Activated T-helper 17 cell treated with anti-CD3 and anti-CD28 coated beads, Interleukin-2, amount 50 U/mL, for 72 hours (primary cell): ENCODE results near the gene KCNQ1. TPM values are rescaled to one million over a fixed set of nuclear protein-coding genes. Genes with fewer than 3 reads are reported as not detected.
A peak's percentile ranks its signal among the peaks of the same experiment; 100 is the strongest.
"Not testable (repeated sequence)": the region's sequence is repeated elsewhere in the genome, so short reads cannot be mapped to it uniquely, and the experiment has no call there.

ENCODE experiments used
- ATAC-seq: fragments of 150-1000 bp; cut with Tn5 transposase; replicated peaks from 2 replicates; pipeline ENCODE4 v1.10.0; 2021; ENCODE audit warnings: mild to moderate bottlenecking, moderate library complexity
- H3K27ac Mint-ChIP-seq: one replicate; pipeline ENCODE4 v1.8.0; 2022; ENCODE audit warnings: mixed read lengths
- H3K27me3 Mint-ChIP-seq: one replicate; pipeline ENCODE4 v1.8.0; 2022; ENCODE audit warnings: mixed read lengths
- H3K36me3 Mint-ChIP-seq: one replicate; pipeline ENCODE4 v1.8.0; 2022; ENCODE audit warnings: low read depth, mild to moderate bottlenecking, mixed read lengths
- H3K4me1 Mint-ChIP-seq: one replicate; pipeline ENCODE4 v1.8.0; 2022; ENCODE audit warnings: mixed read lengths
- H3K4me3 Mint-ChIP-seq: one replicate; pipeline ENCODE4 v1.8.0; 2022; ENCODE audit warnings: mild to moderate bottlenecking, mixed read lengths
- H3K9me3 Mint-ChIP-seq: one replicate; pipeline ENCODE4 v1.8.0; 2022; ENCODE audit warnings: mixed read lengths
- total RNA-seq, 2 donors: library from RNA; stranded (reverse); gene quantifications; one replicate each; pipeline ENCODE4 v1.2.3, GENCODE V29; 2022

Gene KCNQ1
- total RNA-seq, 2 donors from 2014 or later = 7.0 to 9.7 TPM

DNA sequence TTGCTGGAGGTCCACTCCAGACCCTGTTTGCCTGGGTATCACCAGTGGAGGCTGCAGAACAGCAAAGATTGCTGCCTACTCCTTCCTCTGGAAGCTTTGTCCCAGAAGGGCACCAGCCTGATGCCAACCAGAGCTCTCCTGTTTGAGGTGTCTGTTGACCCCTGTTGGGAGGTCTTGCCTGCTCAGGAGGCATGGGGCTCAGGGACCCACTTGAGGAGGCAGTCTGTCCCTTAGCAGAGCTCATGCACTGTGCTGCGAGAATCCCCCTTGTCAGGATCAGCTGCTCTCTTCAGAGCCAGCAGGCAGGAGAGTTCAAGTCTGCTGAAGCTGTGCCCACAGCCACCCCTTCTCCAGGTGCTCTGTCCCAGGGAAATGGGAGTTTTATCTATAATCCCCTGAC lies 53.1 kb downstream of the KCNQ1 start:
- ATAC-seq, H3K27me3 Mint-ChIP-seq, H3K27ac Mint-ChIP-seq, H3K36me3 Mint-ChIP-seq, H3K4me1 Mint-ChIP-seq, H3K4me3 Mint-ChIP-seq: not testable (repeated sequence)
- peaks cover 25% of the 10 kb centered on the region for H3K9me3 Mint-ChIP-seq

DNA sequence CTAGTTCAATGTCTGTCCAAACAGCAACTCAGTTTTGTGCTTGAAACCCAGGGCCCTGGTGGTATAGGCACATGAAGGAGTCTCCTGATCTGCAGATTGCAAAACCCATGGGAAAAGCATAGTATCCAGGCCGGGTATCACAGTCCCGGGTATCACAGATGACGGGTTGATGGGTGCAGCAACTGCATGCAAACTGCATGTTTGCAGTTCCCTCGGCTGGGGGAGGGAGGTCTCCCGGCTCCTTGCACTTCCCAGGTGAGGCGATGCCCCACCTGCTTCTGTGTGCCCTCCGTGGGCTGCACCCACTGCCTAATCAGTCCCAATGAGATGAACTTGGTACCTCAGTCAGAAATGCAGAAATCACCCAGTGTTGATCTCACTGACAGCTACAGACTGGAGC lies 53.9 kb downstream of the KCNQ1 start:
- H3K27me3 Mint-ChIP-seq = peaks cover 4% of the 10 kb centered on the region
- H3K4me3 Mint-ChIP-seq = no peak overlapping the region
- no peak overlapping the region for H3K27ac Mint-ChIP-seq
- ATAC-seq = no peak
- peaks cover 9% of the 10 kb centered on the region for H3K36me3 Mint-ChIP-seq
- peaks cover 25% of the 10 kb centered on the region for H3K9me3 Mint-ChIP-seq
- H3K4me1 Mint-ChIP-seq = peaks cover 6% of the 10 kb centered on the region

DNA sequence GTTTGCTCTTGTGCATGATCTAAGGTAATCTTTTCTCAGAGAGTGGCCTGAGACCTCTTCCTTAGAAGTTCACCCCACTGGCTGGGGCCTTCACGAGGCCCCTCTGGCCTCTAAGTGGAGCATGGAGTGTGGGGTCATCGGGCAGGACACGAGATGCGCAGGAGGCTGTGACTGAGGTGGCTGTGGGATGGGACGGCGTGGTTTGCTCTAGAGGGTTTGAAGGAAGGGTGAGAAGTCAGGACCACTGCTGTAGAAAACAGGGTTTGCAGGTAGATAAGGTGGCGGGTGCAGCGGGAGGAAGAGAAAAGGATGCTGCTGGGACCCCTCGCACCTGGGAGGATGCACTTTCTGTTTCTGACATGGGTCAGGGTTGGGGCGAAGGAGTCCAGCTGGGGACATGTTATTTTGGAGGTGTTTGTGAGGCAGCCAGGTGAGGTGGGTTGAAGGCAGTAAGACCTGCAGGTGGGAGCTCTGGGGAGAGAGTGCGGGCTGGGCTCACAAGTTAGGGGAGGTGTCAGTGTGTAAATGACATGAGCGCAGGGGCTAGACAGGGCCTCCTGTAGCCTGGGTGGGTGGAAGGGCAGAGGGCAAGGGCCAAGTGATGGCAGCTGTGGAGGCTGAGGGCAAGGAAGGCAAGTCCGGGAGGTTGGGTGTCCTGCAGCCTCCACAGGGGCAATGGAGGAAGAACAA lies 62.5 kb downstream of the KCNQ1 start:
- no peak for ATAC-seq
- Mint-ChIP-seq H3K36me3 (no peaks in the 10 kb centered on the region), H3K4me1 (peaks cover 9% of the 10 kb centered on the region), H3K4me3 (no peak overlapping the region), H3K27me3 (no peaks in the 10 kb centered on the region), H3K27ac (no peak overlapping the region), H3K9me3 (no peaks in the 10 kb centered on the region)

DNA sequence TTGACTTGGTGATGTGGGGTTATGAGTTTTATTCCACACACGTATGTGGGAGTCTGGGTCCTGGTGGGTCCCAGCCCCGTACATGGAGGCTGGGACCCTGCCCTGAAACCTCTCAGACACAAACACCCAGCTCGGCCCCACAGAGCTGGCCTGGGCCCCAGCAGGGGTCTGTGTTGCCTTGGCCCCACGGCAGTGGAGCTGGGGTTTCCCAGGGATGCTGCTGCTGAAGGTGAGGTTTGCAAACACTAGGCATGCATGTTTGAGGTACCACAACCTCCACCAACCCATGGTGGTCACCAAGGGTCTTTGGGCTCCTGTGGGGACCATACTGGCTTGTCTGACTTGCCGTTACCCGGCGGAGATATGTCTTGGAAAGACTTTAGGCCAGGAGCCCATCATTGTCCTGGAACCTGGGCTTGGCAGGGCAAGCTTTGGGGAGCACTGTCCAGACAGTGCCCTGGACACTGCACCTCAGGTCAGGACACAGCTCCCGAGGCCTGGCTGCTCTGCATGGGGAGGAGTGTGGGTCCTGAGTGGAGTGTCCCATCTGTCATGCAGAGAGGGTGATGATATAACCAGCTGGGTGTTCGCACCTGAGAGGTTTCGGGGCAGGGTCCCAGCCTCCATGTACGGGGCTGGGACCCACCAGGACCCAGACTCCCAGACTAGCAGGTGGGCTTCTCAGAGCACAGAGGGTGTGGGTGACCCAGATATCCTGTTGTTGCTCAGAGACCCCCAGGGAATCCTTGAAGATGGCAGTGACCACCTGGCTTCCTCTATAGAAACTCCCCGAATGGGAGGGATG lies 63.3 kb downstream of the KCNQ1 start:
- peaks cover 9% of the 10 kb centered on the region for H3K4me1 Mint-ChIP-seq
- H3K36me3 Mint-ChIP-seq = no peaks in the 10 kb centered on the region
- H3K4me3 Mint-ChIP-seq = no peak overlapping the region
- H3K27ac Mint-ChIP-seq = peak overlapping the region; percentile 54
- no peak for ATAC-seq
- H3K9me3 Mint-ChIP-seq = no peaks in the 10 kb centered on the region
- no peaks in the 10 kb centered on the region for H3K27me3 Mint-ChIP-seq

DNA sequence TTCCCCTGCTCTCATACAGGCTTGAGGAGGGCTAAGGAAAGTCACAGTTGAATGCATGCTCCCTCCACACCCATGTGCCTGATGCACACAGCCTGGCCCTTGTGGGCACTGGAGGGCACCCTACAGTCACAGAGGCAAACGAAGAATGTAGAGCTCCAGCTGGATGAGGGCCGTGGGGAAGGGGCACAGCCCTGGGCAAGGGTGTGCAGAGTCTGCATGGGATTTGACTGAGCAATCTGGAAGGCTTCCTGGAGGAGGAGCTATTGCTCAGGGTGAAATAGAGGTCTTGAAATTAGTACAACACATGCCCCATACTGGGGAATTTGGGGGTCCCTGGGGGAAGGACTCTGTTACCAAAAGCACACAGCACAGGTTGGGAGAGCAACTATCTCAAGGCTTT lies 64.0 kb downstream of the KCNQ1 start:
- no peak for ATAC-seq

DNA sequence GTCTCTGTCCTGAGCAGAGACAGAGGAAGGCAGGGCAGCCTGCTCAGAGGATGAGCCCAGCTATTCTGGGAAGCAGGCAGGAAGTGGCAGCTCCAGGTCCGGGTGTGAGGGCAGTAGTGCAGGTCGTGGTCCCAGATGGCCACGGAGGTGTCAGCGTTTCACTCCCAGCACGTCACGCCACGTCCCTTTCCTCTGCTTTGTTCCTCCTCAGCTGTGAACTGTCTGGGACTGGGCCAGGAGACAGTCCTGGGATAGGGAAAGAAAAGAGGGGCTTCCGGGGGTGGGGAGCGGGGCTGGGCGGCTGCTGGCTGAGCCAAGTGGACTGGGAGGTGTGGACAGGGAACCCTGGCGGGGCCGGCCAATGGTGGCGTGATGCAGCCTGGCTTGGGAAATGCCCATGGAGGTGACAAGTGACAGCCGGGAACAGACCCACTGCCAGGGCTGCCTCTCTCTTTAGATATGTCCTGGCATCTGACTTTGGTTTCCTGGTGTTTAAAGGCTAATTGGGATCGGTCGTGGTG lies 64.7 kb downstream of the KCNQ1 start:
- Mint-ChIP-seq H3K36me3 (no peaks in the 10 kb centered on the region), H3K4me3 (no peak overlapping the region), H3K9me3 (no peaks in the 10 kb centered on the region), H3K4me1 (peaks cover 9% of the 10 kb centered on the region), H3K27ac (no peak overlapping the region), H3K27me3 (no peaks in the 10 kb centered on the region)
- ATAC-seq = no peak

More for the DNA sequence above, 64.0 kb downstream of the KCNQ1 start:
- no peaks in the 10 kb centered on the region for H3K27me3 Mint-ChIP-seq
- peaks cover 9% of the 10 kb centered on the region for H3K4me1 Mint-ChIP-seq
- no peaks in the 10 kb centered on the region for H3K36me3 Mint-ChIP-seq
- no peaks in the 10 kb centered on the region for H3K9me3 Mint-ChIP-seq
- peak overlapping the region; percentile 54 for H3K27ac Mint-ChIP-seq
- H3K4me3 Mint-ChIP-seq = no peak overlapping the region

DNA sequence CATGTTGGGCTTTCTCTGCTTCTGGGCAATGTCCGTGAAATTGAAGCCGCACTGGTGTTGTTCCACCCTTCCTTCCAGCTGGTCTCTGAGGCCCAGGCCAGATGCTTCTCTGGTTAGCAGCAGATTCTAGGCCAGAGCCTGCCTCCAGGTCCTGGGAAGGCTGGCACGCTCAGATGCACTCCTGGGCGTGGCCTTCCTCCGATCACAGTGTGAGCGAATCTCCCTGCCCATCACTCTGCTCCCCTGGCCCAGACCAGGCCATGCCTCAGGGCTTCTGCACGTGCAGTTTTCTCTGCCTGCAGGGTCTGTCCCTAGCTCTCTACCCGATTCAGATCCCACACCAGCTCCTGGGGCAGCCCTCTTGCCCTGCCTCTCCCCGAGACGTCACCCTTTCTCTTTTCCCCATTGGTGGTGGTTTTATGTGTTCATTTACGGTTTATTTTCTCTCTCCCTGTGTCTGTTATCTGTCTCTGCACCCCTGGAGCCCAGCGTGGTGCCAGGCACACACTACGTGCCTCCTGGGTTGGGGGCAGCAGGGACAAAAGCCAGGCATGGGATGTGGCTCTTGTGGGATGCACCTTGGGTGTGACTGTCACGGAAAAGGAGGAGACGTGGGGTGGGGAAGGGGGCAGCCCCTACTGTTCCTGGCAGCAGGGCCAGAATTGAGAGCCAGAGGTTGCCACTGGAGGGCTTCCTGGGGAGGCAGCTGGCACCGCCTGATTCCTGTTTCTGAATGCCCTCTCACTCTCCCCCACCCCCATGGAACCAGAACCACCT lies 66.0 kb downstream of the KCNQ1 start:
- Mint-ChIP-seq H3K4me1 (peaks cover 9% of the 10 kb centered on the region), H3K4me3 (no peak overlapping the region), H3K27ac (peak overlapping the region; percentile 80), H3K36me3 (no peaks in the 10 kb centered on the region), H3K9me3 (no peaks in the 10 kb centered on the region), H3K27me3 (no peaks in the 10 kb centered on the region)
- ATAC-seq = no peak

DNA sequence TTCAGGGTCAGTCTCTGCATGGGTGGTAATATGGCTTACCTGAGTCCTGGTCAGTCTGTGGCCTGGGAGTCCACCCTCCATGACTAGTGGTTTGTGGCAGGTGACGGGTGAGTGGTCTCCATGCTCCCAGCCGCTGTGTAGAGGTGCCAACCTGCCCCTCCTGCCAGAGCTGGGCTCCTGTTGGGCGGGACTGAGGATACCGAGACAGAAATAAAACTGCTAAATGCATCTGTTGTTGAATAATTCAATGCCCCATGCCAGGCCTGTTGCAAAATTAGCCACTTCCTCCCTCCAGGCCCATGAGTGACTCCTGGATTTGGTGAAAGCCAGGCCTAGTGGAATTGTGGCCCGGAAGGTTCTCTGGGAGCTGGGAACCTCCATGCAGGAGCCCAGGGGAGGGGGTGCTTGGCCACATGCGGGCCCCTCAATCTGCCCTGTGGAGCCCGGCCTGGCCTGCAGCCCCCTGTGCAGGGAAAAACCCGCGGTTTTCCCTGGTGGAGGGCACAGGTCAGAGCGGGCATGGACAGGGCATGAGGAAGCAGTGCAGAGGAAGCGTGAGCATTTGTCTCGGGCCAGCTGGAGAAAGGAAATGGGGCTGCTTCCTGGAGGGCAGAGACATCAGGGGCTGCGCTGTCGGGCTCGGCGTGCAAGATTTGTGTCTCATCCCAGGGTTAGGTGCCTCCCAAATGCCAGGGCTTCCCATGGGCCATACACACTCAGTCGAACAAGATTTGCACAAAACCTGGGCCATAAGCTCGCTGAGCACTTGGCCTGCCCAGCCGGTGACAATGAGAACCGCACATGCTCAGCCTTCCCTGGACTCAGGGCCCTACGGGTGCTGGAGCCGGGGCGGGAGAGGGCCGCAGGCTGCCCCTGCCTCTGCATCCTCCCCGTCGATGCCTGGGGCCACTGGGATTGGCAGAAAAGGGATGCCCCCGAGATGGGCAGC lies 66.9 kb downstream of the KCNQ1 start:
- H3K9me3 Mint-ChIP-seq = no peaks in the 10 kb centered on the region
- no peak overlapping the region for H3K27ac Mint-ChIP-seq
- no peaks in the 10 kb centered on the region for H3K27me3 Mint-ChIP-seq
- no peak overlapping the region for H3K4me3 Mint-ChIP-seq
- no peak for ATAC-seq
- H3K4me1 Mint-ChIP-seq = peaks cover 9% of the 10 kb centered on the region
- H3K36me3 Mint-ChIP-seq = no peaks in the 10 kb centered on the region

DNA sequence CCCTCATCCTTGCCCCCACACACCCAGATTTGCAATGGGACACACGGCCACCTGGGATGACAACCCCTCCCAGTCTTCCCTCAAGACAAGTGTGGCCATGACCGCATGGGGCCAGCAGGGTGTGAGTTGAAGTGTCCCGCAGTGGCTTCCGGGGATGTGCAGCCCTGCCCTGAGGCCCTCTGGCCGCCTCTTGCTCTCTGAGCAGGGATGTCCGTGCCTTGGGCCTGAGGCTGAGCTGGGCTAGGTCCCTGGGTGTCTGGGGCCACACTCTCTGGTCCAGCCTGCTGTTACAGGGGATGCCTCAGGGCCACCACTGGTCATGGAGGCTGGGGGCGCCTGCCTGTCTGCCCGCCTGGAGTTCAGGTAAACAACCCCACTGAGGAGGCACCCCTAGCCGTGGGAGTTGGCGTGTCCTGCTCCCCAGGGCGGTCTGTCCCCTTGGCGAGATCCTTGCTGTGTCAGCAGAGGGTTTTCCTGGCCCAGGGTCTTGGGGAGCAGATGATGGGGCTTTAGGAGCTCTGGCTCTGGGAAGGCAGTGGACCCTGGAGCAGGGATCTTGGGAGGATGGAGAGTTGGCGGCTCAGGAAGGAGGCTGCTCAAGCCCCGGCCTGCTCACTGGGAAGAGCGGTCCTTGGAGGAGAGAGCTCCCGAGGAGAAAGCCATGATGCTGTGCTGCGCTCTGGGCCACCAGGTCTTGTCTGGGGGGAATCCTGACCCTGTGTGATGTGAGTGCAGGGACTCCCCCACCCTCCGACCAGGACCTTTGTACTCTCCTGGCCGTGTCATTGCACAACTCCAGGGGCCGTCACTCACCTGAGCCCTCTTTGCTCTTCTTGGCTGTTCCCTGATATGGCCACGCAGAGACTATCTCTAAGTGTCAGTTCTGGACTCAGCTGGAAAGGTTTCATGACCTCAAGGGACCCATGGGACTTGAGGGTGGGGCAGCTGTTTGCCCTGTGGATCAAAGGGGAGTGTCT lies 67.9 kb downstream of the KCNQ1 start:
- no peaks in the 10 kb centered on the region for H3K36me3 Mint-ChIP-seq
- peaks cover 5% of the 10 kb centered on the region for H3K4me1 Mint-ChIP-seq
- H3K27ac Mint-ChIP-seq = no peak overlapping the region
- ATAC-seq = no peak
- H3K27me3 Mint-ChIP-seq = no peaks in the 10 kb centered on the region
- H3K4me3 Mint-ChIP-seq = no peak overlapping the region
- H3K9me3 Mint-ChIP-seq = no peaks in the 10 kb centered on the region

DNA sequence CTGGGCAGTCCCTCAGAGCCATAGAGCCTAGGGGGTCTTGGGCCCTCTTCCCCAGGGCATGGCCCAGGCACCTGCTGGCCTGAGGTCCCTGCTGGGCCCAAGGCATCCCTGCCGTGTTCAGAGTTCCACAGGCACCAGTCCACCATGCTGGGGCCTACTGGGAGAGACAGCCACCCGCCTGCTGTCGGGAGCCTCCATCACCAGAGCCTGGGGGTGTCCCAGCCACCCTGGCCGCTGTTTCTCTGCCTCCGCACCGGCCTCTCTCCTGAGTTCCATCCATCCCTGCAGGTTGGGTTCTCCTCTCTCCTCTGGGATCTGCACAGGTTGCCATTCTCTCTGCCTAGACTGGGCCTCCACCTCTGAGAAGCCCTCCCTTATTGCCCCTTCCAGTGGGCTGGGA lies 68.6 kb downstream of the KCNQ1 start:
- Mint-ChIP-seq H3K36me3 (no peaks in the 10 kb centered on the region), H3K27ac (no peak overlapping the region), H3K4me3 (no peak overlapping the region), H3K4me1 (peaks cover 5% of the 10 kb centered on the region), H3K27me3 (no peaks in the 10 kb centered on the region), H3K9me3 (no peaks in the 10 kb centered on the region)
- ATAC-seq = no peak

DNA sequence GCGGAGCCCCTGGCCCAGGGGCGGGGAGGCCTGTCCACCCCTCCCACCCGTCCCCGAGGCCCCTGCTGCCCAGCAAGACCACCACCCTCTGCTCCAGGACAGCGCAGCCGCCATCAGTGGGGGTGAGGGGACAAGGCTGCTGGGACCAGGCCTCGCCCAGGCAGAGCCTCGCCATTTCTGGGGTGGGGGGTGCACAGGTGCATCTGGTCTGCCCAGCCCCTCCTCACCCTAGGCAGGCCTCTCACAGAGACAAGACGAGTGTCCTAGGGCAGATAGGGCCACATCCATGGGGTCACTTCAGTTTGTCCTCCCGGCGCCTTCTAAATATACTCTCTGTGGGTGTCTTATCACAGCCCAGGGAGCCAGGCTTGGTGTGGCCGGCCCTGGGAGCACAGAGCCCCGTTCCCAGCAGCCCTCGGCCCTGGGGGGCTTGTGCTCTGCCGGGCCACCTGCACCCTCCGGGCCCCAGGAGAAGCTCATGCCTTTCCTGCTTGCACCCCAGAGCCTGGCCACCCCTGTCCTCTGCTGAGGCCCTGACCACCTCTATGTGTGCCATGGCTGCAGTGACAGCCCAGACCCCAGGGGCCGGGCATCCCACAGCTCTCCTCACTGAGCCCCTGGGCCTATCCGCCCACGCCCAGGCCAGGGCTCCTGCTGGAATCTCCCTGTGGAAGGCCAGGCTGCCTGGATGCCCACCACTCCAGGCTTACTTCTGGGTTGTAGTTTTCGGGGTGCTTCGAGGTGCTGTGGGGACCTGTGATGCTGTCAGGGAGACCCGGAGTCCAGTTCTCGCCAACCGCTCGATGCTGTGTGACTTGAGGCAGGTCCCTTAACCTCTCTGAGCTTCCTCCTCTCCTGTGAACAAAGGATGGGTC lies 70.8 kb downstream of the KCNQ1 start:
- Mint-ChIP-seq H3K27me3 (no peaks in the 10 kb centered on the region), H3K9me3 (no peaks in the 10 kb centered on the region), H3K4me3 (no peak overlapping the region), H3K4me1 (peaks cover 4% of the 10 kb centered on the region), H3K36me3 (no peaks in the 10 kb centered on the region), H3K27ac (no peak overlapping the region)
- no peak for ATAC-seq

DNA sequence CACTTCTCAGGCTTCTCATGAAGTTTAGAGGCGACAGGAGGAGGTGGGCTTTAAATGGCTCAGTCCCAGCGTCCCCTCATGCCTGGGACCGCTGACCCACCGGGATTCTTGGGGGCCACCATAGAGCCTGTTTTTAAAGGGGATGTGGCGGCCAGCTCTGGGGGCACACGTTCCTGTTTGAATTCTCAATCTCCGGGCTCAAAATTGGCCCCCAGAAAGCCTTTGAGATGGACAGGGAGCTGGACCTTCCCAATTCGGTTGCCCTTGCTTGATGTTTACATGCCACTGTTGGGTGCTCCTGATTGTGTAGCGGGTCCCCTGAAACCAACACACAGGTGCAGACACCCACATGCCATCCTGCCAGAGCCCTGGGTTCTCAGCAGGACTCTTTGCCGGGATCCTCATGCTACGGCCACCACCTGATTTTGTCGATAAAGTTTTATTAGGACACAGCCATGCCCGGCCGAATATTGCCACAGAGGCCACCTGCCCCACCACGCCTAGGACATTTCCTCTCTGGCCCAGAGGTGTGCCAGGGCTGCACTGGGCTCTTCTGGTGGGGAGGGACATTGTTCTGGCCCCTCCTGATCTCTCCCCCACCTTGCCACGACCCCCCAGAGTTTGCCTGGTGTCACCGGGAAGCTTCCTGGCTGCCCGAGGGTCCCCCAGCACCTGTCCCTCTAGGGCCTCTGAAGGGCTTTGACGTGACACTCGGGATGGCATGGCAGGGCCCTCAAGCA lies 71.6 kb downstream of the KCNQ1 start:
- H3K4me1 Mint-ChIP-seq = no peaks in the 10 kb centered on the region
- no peak for ATAC-seq

More for the DNA sequence above, 71.6 kb downstream of the KCNQ1 start:
- Mint-ChIP-seq H3K27ac (no peak overlapping the region), H3K27me3 (no peaks in the 10 kb centered on the region), H3K36me3 (no peaks in the 10 kb centered on the region), H3K9me3 (no peaks in the 10 kb centered on the region), H3K4me3 (no peak overlapping the region)
